ENCODE results near the gene NCS1.

The NCS1 gene

DNA sequence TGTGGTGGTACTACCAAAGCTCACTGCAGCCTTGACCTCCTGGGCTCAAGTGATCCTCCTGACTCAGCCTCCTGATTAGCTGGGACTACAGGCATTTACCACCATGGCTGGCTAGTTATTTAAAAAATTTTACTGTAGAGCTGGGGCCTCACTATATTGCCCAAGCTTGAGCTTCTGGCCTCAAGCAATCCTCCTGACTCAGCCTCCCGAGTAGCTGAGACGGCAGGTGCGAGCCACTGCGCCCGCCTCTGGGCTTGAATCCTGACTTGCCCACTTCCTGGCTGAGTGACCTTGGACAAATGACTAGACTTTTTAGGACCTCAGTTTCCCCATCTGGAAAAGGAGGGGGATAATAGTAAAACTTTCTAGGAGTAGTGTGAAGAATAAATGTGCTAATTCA lies 32.1 kb downstream of the NCS1 start:
- no peak overlapping the region for H3K9ac ChIP-seq (ENCODE audit: low read depth, low read length, poor library complexity, severe bottlenecking)
- no peaks in the 10 kb centered on the region for H3K27me3 ChIP-seq (ENCODE audit: insufficient read depth, low read length, poor library complexity, severe bottlenecking)

DNA sequence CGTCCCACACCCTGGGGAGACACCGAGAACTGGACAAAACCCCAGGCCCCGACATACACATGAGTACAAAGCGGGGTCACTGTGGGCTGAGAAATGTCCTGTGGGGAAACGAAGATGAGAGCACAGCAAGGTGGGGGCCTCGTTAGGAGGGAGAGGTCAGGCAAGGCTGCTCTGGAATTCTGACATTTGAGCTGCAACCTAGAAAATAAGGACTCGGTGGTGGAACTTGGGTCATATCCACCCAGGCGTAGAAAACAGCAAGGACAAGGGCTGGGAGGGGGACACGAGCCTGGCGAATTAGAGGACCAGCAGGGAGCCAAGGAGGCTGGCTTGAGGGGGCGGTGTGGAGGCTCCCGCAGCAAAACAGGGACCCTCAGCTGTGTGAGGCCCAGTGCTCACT lies 32.8 kb downstream of the NCS1 start:
- Histone ChIP-seq H4K20me1 (ENCODE audit: insufficient read depth, low read length, poor library complexity, severe bottlenecking) (no peaks in the 10 kb centered on the region), H3K4me2 (ENCODE audit: low read depth, low read length, poor library complexity, severe bottlenecking) (no peak overlapping the region), H3K4me3 (ENCODE audit: low read length, poor library complexity, severe bottlenecking) (no peak overlapping the region), H3K27me3 (ENCODE audit: insufficient read depth, low read length, poor library complexity, severe bottlenecking) (no peaks in the 10 kb centered on the region), H3K9ac (ENCODE audit: low read depth, low read length, poor library complexity, severe bottlenecking) (no peak overlapping the region), H3K9me2 (replicated peaks; ENCODE audit: low read depth, low read length) (no peaks in the 10 kb centered on the region), H2AFZ (ENCODE audit: low read length) (no peak overlapping the region), H3K79me2 (ENCODE audit: insufficient read depth, low read length) (no peaks in the 10 kb centered on the region), H3K4me1 (ENCODE audit: insufficient read depth, low read length, poor library complexity, severe bottlenecking) (no peaks in the 10 kb centered on the region), H3F3A (ENCODE audit: low read depth) (no peaks in the 10 kb centered on the region), H3K9me3 (ENCODE audit: insufficient read depth, low read depth, low read length) (no peaks in the 10 kb centered on the region), H3K36me3 (ENCODE audit: insufficient read depth, low read length) (no peaks in the 10 kb centered on the region)
- TF ChIP-seq, protein P1, sequence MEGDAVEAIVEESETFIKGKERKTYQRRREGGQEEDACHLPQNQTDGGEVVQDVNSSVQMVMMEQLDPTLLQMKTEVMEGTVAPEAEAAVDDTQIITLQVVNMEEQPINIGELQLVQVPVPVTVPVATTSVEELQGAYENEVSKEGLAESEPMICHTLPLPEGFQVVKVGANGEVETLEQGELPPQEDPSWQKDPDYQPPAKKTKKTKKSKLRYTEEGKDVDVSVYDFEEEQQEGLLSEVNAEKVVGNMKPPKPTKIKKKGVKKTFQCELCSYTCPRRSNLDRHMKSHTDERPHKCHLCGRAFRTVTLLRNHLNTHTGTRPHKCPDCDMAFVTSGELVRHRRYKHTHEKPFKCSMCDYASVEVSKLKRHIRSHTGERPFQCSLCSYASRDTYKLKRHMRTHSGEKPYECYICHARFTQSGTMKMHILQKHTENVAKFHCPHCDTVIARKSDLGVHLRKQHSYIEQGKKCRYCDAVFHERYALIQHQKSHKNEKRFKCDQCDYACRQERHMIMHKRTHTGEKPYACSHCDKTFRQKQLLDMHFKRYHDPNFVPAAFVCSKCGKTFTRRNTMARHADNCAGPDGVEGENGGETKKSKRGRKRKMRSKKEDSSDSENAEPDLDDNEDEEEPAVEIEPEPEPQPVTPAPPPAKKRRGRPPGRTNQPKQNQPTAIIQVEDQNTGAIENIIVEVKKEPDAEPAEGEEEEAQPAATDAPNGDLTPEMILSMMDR (conservative IDR thresholded peaks at IDR 0.05; ENCODE audit: low read length): no peak
- no peak for TF ChIP-seq EZH2phosphoT487 (IDR thresholded peaks at IDR 0.05; ENCODE audit: borderline replicate concordance)

More for the DNA sequence above, 32.1 kb downstream of the NCS1 start:
- H3K9me3 ChIP-seq (ENCODE audit: insufficient read depth, low read depth, low read length): no peaks in the 10 kb centered on the region
- no peaks in the 10 kb centered on the region for H4K20me1 ChIP-seq (ENCODE audit: insufficient read depth, low read length, poor library complexity, severe bottlenecking)
- H3K4me3 ChIP-seq (ENCODE audit: low read length, poor library complexity, severe bottlenecking): no peak overlapping the region
- TF ChIP-seq EZH2phosphoT487 (IDR thresholded peaks at IDR 0.05; ENCODE audit: borderline replicate concordance): no peak
- TF ChIP-seq, protein P1 (conservative IDR thresholded peaks at IDR 0.05; ENCODE audit: low read length): no peak
- no peaks in the 10 kb centered on the region for H3K4me1 ChIP-seq (ENCODE audit: insufficient read depth, low read length, poor library complexity, severe bottlenecking)
- H3K36me3 ChIP-seq (ENCODE audit: insufficient read depth, low read length): no peaks in the 10 kb centered on the region
- H3K9me2 ChIP-seq (replicated peaks; ENCODE audit: low read depth, low read length): no peaks in the 10 kb centered on the region
- no peak overlapping the region for H2AFZ ChIP-seq (ENCODE audit: low read length)
- H3K79me2 ChIP-seq (ENCODE audit: insufficient read depth, low read length): no peaks in the 10 kb centered on the region
- no peak overlapping the region for H3K4me2 ChIP-seq (ENCODE audit: low read depth, low read length, poor library complexity, severe bottlenecking)
- H3F3A ChIP-seq (ENCODE audit: low read depth): no peaks in the 10 kb centered on the region

DNA sequence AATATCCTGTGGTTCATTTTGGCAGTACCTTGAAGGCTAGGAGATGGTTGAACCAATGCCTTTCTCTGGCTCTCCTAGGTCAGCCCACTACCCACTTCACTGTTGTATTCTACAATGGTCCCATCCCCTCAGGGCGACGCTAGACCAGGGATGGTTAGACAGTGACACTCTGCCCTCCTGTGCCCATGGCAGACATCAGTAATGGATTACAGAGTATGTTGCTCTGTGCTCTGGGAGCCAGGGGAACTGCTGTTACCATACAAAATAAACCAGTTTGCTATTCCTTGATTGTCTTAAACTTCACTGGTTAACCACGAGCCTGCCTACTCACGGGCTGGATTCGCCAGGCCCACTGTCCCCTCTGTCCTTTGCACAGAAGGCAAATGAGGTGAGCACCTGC lies 33.7 kb downstream of the NCS1 start:
- no peak overlapping the region for H3K4me2 ChIP-seq (ENCODE audit: low read depth, low read length, poor library complexity, severe bottlenecking)
- H3K9ac ChIP-seq (ENCODE audit: low read depth, low read length, poor library complexity, severe bottlenecking): no peak overlapping the region
- TF ChIP-seq, protein P1 (conservative IDR thresholded peaks at IDR 0.05; ENCODE audit: low read length): no peak
- no peak for TF ChIP-seq EZH2phosphoT487 (IDR thresholded peaks at IDR 0.05; ENCODE audit: borderline replicate concordance)
- H3K9me3 ChIP-seq (ENCODE audit: insufficient read depth, low read depth, low read length): no peaks in the 10 kb centered on the region
- no peaks in the 10 kb centered on the region for H3K36me3 ChIP-seq (ENCODE audit: insufficient read depth, low read length)
- no peaks in the 10 kb centered on the region for H3F3A ChIP-seq (ENCODE audit: low read depth)
- no peaks in the 10 kb centered on the region for H3K79me2 ChIP-seq (ENCODE audit: insufficient read depth, low read length)
- H2AFZ ChIP-seq (ENCODE audit: low read length): no peak overlapping the region
- H3K9me2 ChIP-seq (replicated peaks; ENCODE audit: low read depth, low read length): no peaks in the 10 kb centered on the region
- H3K27me3 ChIP-seq (ENCODE audit: insufficient read depth, low read length, poor library complexity, severe bottlenecking): no peaks in the 10 kb centered on the region
- H3K4me3 ChIP-seq (ENCODE audit: low read length, poor library complexity, severe bottlenecking): no peak overlapping the region
- H3K4me1 ChIP-seq (ENCODE audit: insufficient read depth, low read length, poor library complexity, severe bottlenecking): no peaks in the 10 kb centered on the region
- no peaks in the 10 kb centered on the region for H4K20me1 ChIP-seq (ENCODE audit: insufficient read depth, low read length, poor library complexity, severe bottlenecking)

Measured in Loucy (cell line).